ENCODE results near the gene C3orf85.
"Not testable (repeated sequence)": the region's sequence is repeated elsewhere in the genome, so short reads cannot be mapped to it uniquely, and the experiment has no call there.

Gene C3orf85

GRCh38 chr3:109136523-109136922 is at the start of gene C3orf85:
Gene C3orf85 (plus strand): TSS chr3:109136719. CDS start chr3:109136848, 129 bp downstream.
- no peak for DNase-seq

DNA sequence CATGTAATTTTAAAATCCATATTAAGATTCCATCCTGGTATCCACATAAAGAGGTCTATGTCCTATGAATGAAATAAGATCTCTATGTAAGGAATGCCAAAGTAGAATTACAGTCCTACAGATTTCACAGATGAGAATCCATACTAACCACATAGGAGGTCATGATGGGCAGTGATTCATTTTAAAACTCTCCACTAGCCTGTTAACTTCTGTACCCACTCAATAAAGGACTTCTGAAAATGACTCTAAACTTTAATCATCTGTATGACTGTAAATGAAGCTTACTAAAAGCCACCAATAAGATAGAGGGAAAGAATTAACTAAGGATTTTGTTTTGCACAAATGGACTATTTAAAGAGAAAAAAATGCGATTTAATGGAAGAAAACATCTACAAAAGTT is 47.3 kb upstream of the C3orf85 start:
- no peak for DNase-seq

DNA sequence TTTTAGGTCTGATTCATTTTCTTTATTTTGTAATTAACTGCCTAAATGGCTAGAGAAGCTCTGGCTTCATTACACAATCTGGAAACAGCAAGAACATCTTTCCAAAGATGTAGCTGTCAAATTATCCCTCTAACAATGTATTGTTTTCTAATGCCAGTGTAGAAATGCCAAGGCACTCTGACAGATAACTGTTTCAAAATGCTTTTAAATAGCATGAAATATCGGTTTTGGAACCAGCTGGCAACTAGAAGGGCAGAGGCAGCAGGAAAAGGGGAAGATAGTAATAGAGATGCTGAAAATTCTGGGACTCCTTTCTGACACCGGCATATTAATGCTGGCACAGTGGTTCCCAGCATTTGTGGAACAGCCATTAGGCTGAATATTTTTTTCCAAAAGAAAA is 44.7 kb upstream of the C3orf85 start:
- DNase-seq, result no peak

DNA sequence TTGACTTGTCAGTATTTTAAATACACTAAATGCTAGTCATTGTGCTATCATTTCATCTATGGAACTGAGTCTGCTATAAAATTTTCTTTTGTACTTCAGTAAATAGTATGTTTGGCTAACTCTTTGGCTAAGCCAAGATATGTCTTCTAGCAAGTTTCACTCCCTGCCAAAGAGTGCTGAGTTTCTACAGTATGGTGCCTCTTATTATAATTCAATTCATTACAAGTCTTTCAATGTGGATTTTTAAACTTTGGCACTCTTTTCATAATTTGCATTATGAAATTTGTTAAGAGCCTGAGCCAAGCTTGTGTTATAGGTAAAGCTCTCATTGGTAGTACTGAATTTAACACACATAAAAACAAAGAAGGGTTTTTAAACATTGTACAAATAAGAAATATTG is 43.0 kb upstream of the C3orf85 start:
- no peak for DNase-seq

DNA sequence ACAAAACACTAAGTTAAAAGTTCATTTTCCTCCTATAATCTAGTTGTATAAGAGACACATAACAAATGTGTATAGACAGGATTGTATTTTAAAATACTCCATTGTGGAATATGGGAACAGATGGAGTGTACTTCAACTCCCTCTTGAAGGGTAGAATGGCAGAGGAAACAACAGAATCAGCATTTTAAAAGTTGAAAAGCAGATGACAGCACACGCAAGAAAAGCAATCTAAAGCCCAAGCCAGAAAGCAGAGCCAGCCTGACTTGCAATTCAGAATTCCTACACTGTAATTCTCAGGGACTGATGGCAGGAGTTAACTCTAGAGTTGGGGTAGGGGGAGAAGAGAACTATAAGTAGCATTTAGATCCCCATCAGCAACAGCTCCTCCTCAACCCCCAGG is 41.4 kb upstream of the C3orf85 start:
- DNase-seq, result no peak

DNA sequence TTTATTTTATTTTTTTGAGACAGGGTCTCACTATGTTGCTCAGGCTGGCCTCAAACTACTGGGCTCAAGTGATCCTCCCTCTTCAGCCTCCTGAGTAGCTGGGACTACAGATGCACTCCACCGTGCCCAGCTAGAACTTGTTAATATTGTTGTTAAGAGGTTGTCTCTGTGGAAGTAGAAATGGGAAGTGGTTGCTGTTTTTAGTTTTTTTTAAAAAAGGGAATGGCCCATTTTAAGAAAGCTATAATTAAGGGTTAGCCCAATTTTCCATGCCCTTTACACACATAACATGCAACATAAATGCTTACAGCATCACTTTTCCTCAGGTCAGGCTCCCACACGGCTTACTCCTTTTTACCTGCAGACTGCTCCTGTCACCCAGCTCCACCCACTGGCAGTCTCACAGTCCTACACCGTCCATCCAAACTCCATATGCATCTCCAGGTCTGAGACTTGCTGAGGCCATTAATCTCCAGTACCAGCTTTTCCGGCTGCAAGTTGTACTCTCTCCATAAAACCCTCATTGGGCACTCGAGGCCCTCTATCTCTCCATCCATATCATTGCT is 38.4 kb upstream of the C3orf85 start:
- DNase-seq, result no peak

DNA sequence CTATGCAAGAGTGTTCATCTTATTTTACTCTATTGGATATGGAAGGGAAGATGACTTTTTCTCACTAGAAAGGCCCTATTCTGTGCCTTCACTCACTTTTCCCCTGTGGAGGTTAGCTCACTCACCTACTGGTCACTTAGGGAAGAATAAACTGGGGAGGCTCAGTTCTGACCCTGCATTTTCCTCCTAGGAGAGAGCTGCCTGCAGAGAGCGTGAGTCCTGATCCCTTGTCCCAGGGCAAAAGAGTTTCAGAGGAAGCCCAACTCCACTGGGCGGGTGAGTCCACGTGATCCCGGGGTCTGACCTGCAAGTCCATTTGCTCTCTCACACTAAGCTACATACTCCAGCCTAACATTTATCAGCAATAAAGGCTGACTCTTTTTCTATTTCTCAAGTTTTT is 26.9 kb upstream of the C3orf85 start:
- DNase-seq, result no peak

GRCh38 chr3:109112946-109113760 is 23.4 kb upstream of the C3orf85 start:
- no peak for DNase-seq

- DNase-seq, result no peak
These were observed 21.8 kb upstream of the C3orf85 start for GRCh38 chr3:109114746-109115145.

DNA sequence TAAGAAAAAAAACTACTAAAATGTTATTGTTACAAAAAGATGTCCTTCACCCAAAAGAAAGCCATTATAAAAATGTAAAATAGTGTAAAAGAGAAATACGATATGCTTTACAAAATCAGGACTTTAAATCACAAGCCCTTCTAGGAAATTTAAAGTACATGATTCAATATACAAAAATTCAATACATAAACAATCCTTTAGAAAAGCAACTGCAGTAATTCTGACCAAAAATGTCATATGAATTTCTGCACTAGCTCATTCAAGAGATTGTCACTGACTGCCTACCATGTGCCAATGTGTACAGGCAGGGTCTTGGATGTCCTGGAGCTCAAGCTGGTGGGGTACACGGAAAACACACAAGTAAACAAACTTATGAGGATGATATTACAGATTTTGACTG is 21.1 kb upstream of the C3orf85 start:
- DNase-seq, result no peak

GRCh38 chr3:109116031-109116430 is 20.5 kb upstream of the C3orf85 start:
- DNase-seq, result no peak

- no peak for DNase-seq
These were observed 18.6 kb upstream of the C3orf85 start, which contains the start of gene MORC1 for GRCh38 chr3:109117939-109118338. Gene MORC1 (minus strand): TSS chr3:109118134. CDS start chr3:109118059, 75 bp downstream.

DNA sequence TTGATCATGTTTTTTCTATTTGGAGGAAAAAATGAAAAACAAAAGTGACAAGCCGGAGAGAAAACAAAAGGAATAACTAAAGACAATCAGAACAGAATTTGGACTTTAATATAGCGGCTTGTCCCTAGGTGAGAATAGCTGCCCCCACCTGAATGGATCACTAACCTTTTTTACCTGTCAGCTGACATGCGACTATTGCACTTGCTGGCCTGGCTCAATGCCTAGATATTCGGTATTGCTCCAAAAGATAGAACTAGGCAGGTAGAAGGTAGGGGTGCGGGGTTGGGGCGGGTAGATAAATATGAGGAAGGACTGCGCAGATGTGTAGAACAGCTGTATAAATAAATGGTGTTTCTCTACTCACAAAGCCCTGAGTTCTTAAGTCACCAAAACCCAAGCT is 17.9 kb upstream of the C3orf85 start:
- DNase-seq, result no peak

DNA sequence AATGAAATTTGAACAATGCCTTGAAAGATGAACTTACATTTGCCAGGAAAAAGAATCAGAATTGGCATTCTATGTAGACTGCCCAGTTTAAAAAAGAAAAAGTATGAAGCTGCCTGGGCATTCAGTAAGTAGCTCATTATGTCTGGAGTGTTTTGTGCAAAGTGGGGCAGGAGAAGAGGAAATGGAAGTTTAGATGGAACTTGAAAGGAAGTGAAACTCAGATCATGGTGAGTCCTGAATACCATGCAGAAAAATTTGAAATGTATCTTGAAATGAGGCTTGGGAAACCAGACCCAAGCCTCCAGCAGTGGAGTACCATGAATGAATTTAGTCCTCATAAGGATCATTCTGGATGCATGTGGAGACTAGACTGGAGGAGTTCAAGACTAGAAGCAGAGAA is 13.8 kb upstream of the C3orf85 start:
- no peak for DNase-seq

GRCh38 chr3:109125902-109126301 is 10.6 kb upstream of the C3orf85 start:
- DNase-seq, result no peak

DNA sequence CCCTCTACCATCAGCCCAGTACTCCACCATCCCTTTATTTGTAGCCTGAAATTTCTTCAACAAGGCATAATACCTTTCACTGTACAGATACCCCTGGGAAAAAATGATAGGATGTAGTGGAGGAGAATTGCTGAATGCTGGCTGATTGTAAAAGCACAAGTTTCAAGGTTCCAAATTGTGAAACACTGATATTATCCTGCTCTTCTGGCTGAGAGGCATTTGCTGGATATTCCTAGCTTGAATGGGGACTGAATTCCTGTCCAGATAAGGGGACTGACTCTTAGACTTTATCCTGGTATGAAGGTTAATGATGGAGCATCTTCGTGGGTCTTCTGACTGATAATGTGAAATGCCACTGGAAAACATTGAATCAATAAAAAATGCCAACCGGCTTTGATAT is 9.0 kb upstream of the C3orf85 start:
- no peak for DNase-seq

GRCh38 chr3:109131276-109131675 is 5.2 kb upstream of the C3orf85 start:
- DNase-seq, result no peak

DNA sequence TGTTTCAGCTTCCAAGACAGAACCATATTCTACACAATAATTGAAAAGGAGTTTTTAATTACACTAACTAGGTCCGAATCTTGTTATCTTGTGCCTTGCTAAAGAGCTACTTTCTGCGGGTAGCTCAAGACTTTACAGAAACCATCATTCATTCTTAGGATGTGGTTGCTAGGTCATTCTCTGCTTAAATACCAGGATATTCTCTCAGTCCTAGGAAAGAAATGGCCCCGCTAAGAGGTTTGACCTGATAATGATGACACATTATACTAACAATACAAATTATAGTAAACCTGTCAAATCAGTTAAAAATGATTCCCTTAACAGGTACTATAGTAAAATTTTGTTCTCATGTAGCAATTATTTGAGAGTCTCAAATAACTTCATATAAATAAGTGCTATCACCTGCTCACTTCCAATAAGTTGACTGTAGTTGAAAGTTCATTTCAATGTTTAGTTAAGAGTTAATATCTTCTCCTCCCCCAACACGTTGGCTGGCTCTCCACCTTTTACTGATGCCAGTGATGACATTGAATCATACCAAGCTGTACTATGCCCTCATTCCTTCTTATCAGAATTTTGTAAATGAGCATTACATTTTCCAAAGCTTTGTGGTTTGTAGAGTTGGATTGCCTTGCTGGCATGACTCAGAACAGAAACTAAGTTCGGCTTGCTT is 3.6 kb upstream of the C3orf85 start:
- no peak for DNase-seq

DNA sequence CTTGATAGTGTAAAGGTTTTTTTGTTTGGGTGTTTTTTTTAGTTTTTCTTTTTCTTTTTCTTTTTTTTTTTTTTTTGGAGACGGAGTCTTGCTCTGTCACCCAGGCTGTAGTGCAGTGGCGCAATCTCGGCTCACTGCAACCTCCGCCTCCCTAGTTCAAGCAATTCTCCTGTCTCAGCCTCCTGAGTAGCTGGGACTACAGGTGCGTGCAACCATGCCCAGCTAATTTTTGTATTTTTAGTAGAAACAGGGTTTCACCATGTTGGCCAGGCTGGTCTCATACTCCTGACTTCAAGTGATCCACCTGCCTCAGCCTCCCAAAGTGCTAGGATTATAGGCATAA is 3.1 kb upstream of the C3orf85 start:
- not testable (repeated sequence) for DNase-seq

DNA sequence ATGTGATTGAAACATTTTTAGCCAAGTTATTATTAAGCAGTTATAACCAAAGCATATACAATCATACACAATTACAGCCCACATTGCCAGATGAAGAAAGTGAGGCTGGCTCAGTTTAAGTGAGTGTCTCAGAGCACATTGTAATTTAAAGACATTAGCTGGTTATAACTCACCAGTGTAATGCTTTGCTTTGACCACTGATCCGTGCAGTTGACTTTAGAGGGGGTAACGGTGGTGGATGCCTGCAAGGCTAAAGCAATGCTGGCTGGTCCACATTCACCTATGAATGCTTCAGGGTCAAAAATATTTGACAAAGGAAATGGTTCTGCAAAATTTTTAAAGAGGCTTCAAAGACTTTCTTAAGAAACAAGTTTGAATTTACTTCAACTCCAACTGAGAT is 1.2 kb downstream of the C3orf85 start:
- no peak for DNase-seq

GRCh38 chr3:109140318-109140717 is 3.8 kb downstream of the C3orf85 start:
- no peak for DNase-seq

GRCh38 chr3:109143646-109144045 is 7.1 kb downstream of the C3orf85 start:
- DNase-seq, result no peak

- no peak for DNase-seq
These were observed 12.6 kb downstream of the C3orf85 start for GRCh38 chr3:109149078-109149477.

GRCh38 chr3:109152320-109152719 is 15.8 kb downstream of the C3orf85 start:
- DNase-seq, result no peak
